DND-41 (cell line): ENCODE data around the gene GALK2.
A peak's percentile ranks its signal among the peaks of the same experiment; 100 is the strongest.

Experiments used
- ATAC-seq: fragments of 200-7000 bp; cut with Tn5 transposase; 3 replicates; pipeline ENCODE4 v1.9.1; 2021; ENCODE audit warnings: low read depth; ENCODE audit not compliant: insufficient read depth
- DNase-seq: peaks from one replicate; pipeline ENCODE4 v3.0.0-alpha.2; 2020
- H2AFZ ChIP-seq: 2 replicates; pipeline ENCODE4 v1.6.0; 2012; ENCODE audit warnings: low read depth, low read length
- H3K27ac ChIP-seq: 2 replicates; pipeline ENCODE4 v1.5.1; 2012; ENCODE audit warnings: low read length, inconsistent platforms
- H3K27me3 ChIP-seq: fragments of 200-600 bp; sonication (generic); 2 replicates; pipeline ENCODE4 v1.6.0; 2012; ENCODE audit warnings: low read length, mild to moderate bottlenecking, inconsistent platforms; ENCODE audit not compliant: insufficient read depth, poor library complexity
- H3K36me3 ChIP-seq: 2 replicates; pipeline ENCODE4 v1.5.1; 2012; ENCODE audit warnings: low read length, inconsistent platforms; ENCODE audit not compliant: insufficient read depth
- H3K4me1 ChIP-seq: 2 replicates; pipeline ENCODE4 v1.5.1; 2012; ENCODE audit warnings: mild to moderate bottlenecking, low read length; ENCODE audit not compliant: insufficient read depth
- H3K4me2 ChIP-seq: 2 replicates; pipeline ENCODE4 v1.6.0; 2012; ENCODE audit warnings: mild to moderate bottlenecking, moderate library complexity, low read length, inconsistent platforms; ENCODE audit not compliant: insufficient read depth
- H3K4me3 ChIP-seq, 2 experiments: fragments of 200-600 bp in 1 of 2; shearing (Covaris generic) in 1 of 2; 2 replicates each; pipeline ENCODE4 v1.5.1; 2012 to 2016; ENCODE audit warnings: inconsistent platforms in 2 of 2, low read length in 2 of 2, mild to moderate bottlenecking in 2 of 2, low read depth in 1 of 2, moderate library complexity in 1 of 2
- H3K79me2 ChIP-seq: 2 replicates; pipeline ENCODE4 v1.6.0; 2012; ENCODE audit warnings: low read length, inconsistent platforms; ENCODE audit not compliant: insufficient read depth
- H3K9ac ChIP-seq: 2 replicates; pipeline ENCODE4 v1.6.0; 2012; ENCODE audit warnings: low read depth, mild to moderate bottlenecking, inconsistent platforms, low read length, moderate library complexity
- H3K9me3 ChIP-seq: 2 replicates; pipeline ENCODE4 v1.5.1; 2012; ENCODE audit warnings: low read length, moderate library complexity, mild to moderate bottlenecking, inconsistent platforms; ENCODE audit not compliant: insufficient read depth, severe bottlenecking
- H4K20me1 ChIP-seq: 2 replicates; pipeline ENCODE4 v1.6.0; 2012; ENCODE audit warnings: low read length; ENCODE audit not compliant: insufficient read depth
- CTCF ChIP-seq: IDR thresholded peaks from 2 replicates; pipeline ENCODE4 v1.5.1; 2012; ENCODE audit warnings: borderline replicate concordance, low read length, moderate library complexity, mild to moderate bottlenecking; ENCODE audit not compliant: poor library complexity, severe bottlenecking; ENCODE audit errors: extremely low read depth
- EZH2 ChIP-seq: IDR thresholded peaks from 3 replicates; pipeline ENCODE4 v1.6.1; 2012; ENCODE audit warnings: borderline replicate concordance, low read depth, mild to moderate bottlenecking, moderate library complexity, low read length, inconsistent platforms; ENCODE audit not compliant: severe bottlenecking

GALK2 gene

GRCh38 chr15:49155834-49156627, 14.0 kb upstream of the GALK2 start:
- TF ChIP-seq EZH2 (no peak), CTCF (no peak)
- peaks cover 4% of the 10 kb centered on the region; the same call in 1 of the 2 replicates for H3K36me3 ChIP-seq
- H3K9ac ChIP-seq: peak overlapping the region; percentile 52
- peak overlapping the region; percentile 65 for H3K4me2 ChIP-seq
- no peaks in the 10 kb centered on the region for H3K9me3 ChIP-seq
- peaks cover 8% of the 10 kb centered on the region; the same call in 1 of the 2 replicates for H4K20me1 ChIP-seq
- peak; percentile 12 for DNase-seq
- no peaks in the 10 kb centered on the region for H3K27me3 ChIP-seq
- H3K79me2 ChIP-seq: peaks cover 76% of the 10 kb centered on the region
- peak overlapping the region; percentile 65 for H2AFZ ChIP-seq
- H3K4me3 ChIP-seq: peak overlapping the region; percentile 64 to 67
- peak overlapping the region; percentile 12 for H3K27ac ChIP-seq
- no peak; the same call in 1 of the 3 replicates for ATAC-seq
- H3K4me1 ChIP-seq: peaks cover 38% of the 10 kb centered on the region

- no peaks in the 10 kb centered on the region for H3K36me3 ChIP-seq
- H3K4me1 ChIP-seq: no peaks in the 10 kb centered on the region
- H3K9me3 ChIP-seq: no peaks in the 10 kb centered on the region
- H3K4me3 ChIP-seq: no peak overlapping the region
- H3K9ac ChIP-seq: no peak overlapping the region
- DNase-seq (no peak), ATAC-seq (no peak)
- H4K20me1 ChIP-seq: no peaks in the 10 kb centered on the region
- H3K27me3 ChIP-seq: no peaks in the 10 kb centered on the region
- no peak for TF ChIP-seq CTCF
- no peak for TF ChIP-seq EZH2
- no peak overlapping the region for H2AFZ ChIP-seq
- H3K79me2 ChIP-seq: peaks cover 7% of the 10 kb centered on the region; the same call in 1 of the 2 replicates
- H3K4me2 ChIP-seq: no peak overlapping the region
- no peak overlapping the region for H3K27ac ChIP-seq
These were observed 6.4 kb upstream of the GALK2 start for GRCh38 chr15:49163678-49164077.

- Histone ChIP-seq H3K27me3 (no peaks in the 10 kb centered on the region), H3K4me1 (peaks cover 5% of the 10 kb centered on the region), H2AFZ (no peak overlapping the region), H3K4me3 (no peak overlapping the region), H3K27ac (no peak overlapping the region), H3K9me3 (no peaks in the 10 kb centered on the region), H3K79me2 (peaks cover 3% of the 10 kb centered on the region; the same call in 1 of the 2 replicates), H3K36me3 (no peaks in the 10 kb centered on the region), H3K9ac (no peak overlapping the region), H3K4me2 (no peak overlapping the region), H4K20me1 (no peaks in the 10 kb centered on the region)
- TF ChIP-seq CTCF (no peak), EZH2 (no peak)
- DNase-seq (no peak), ATAC-seq (no peak)
These were observed 5.2 kb upstream of the GALK2 start for GRCh38 chr15:49164865-49165264.

GRCh38 chr15:49168016-49168415, 2.0 kb upstream of the GALK2 start:
- Histone ChIP-seq H3K4me1 (peaks cover 25% of the 10 kb centered on the region), H3K4me3 (no peak overlapping the region), H3K9me3 (no peaks in the 10 kb centered on the region), H3K36me3 (no peaks in the 10 kb centered on the region), H3K79me2 (peaks cover 32% of the 10 kb centered on the region), H2AFZ (no peak overlapping the region), H3K27me3 (no peaks in the 10 kb centered on the region), H4K20me1 (no peaks in the 10 kb centered on the region), H3K27ac (no peak overlapping the region), H3K9ac (no peak overlapping the region), H3K4me2 (no peak overlapping the region)
- TF ChIP-seq EZH2 (no peak), CTCF (no peak)
- ATAC-seq (no peak), DNase-seq (no peak)
